SU-DHL-6 (cell line): ENCODE measurements around the gene CDNF.

Source experiments
- CTCF ChIP-seq: fragments of 200-600 bp; sonication (generic); IDR thresholded peaks from one replicate; pipeline ENCODE4 v1.5.1; 2017; ENCODE audit warnings: antibody characterized with exemption, mild to moderate bottlenecking, low read length, moderate library complexity; ENCODE audit not compliant: insufficient read depth, poor library complexity, severe bottlenecking
- EZH2phosphoT487 ChIP-seq: fragments of 200-600 bp; sonication (generic), shearing (Covaris generic); conservative IDR thresholded peaks from 2 replicates; pipeline ENCODE4 v1.6.1; 2018; ENCODE audit warnings: mild to moderate bottlenecking, antibody characterized with exemption, low read length, moderate library complexity, mixed read lengths

- no peak for TF ChIP-seq CTCF
- TF ChIP-seq EZH2phosphoT487: no peak
These were observed 5.6 kb upstream of the CDNF start for GRCh38 chr10:14843327-14843988.
